Heart right ventricle (tissue), 16 donors: Measurements from ENCODE around the gene CNNM2. TPM values are rescaled to one million over a fixed set of nuclear protein-coding genes. Genes with fewer than 3 reads are reported as not detected.

ENCODE experiments used
- ATAC-seq, 8 donors: fragments of 200-7000 bp; cut with Tn5 transposase; one replicate each; pipeline ENCODE4 v1.9.1; 2020; ENCODE audit warnings: mild to moderate bottlenecking in 8 of 8, moderate library complexity in 8 of 8, moderate number of reproducible peaks in 1 of 8
- DNase-seq, 2 donors: peaks; one replicate each; pipeline ENCODE4 v3.0.0-alpha.2; 2020
- H3K27ac ChIP-seq, 10 donors: fragments of 200-600 bp; sonication (generic) in 2 of 10; one replicate each; pipeline versions ENCODE4 v1.5.0 to v1.8.0; 2020 to 2022; ENCODE audit warnings: mild to moderate bottlenecking in 3 of 10
- H3K27me3 ChIP-seq, 7 donors: fragments of 200-600 bp; one replicate each; pipeline ENCODE4 v1.8.0; 2021 to 2022; ENCODE audit warnings: mild to moderate bottlenecking in 2 of 7
- H3K36me3 ChIP-seq, 9 donors: fragments of 200-600 bp; sonication (generic) in 1 of 9; one replicate each; pipeline versions ENCODE4 v1.5.0 to v1.8.0; 2020 to 2022; ENCODE audit warnings: mild to moderate bottlenecking in 2 of 9
- H3K4me1 ChIP-seq, 9 donors: fragments of 200-600 bp; sonication (generic) in 1 of 9; one replicate each; pipeline versions ENCODE4 v1.5.0 to v1.8.0; 2020 to 2022; ENCODE audit warnings: mild to moderate bottlenecking in 4 of 9
- H3K4me3 ChIP-seq, 10 donors: fragments of 200-600 bp; sonication (generic) in 2 of 10; one replicate each; pipeline versions ENCODE4 v1.5.0 to v1.8.0; 2020 to 2022; ENCODE audit warnings: mild to moderate bottlenecking in 7 of 10, moderate library complexity in 2 of 10
- H3K9me3 ChIP-seq, 11 donors: fragments of 200-600 bp in 10 of 11; sonication (generic) in 2 of 11; one replicate each; pipeline versions ENCODE4 v1.5.0 to v1.8.0; 2013 to 2022; ENCODE audit warnings: mild to moderate bottlenecking in 2 of 11, control low read depth in 1 of 11, moderate library complexity in 1 of 11
- WGBS, 2 donors: extraction: QIAGEN DNeasy Blood & Tissue Kit; methylation state at CpG; one replicate each; pipeline ENCODE4 v1.1.7; 2013; ENCODE audit warnings: inconsistent platforms in 1 of 2; 5-methylcytosine and 5-hydroxymethylcytosine counted together
- intact Hi-C, 10 donors: fragments of 100-400 bp; cut with DNase I; formaldehyde crosslinking; loops; one replicate each; pipeline versions ENCODE4 v1.11.1 to v1.14.2; 2022
- polyA plus RNA-seq, 2 donors: library from polyadenylated mRNA; stranded (reverse); fragments of 200-250 nt; gene quantifications; one replicate each; pipeline ENCODE4 v1.2.3, GENCODE V29; 2013
- total RNA-seq, 10 donors: library from RNA; stranded (reverse); fragmentation: NEBNext Ultra II Directional in 3 of 10; extraction: Animal tissue kit (Norgen Biotek cat#: 25700) in 3 of 10; gene quantifications; one replicate each; pipeline versions ENCODE4 v1.2.1 to v1.2.4, GENCODE V29; 2021 to 2023
- TF ChIP-seq, protein P1 (sequence below), 9 donors: fragments of 200-600 bp; sonication (generic) in 2 of 9; IDR thresholded peaks; one replicate each; pipeline versions ENCODE4 v1.5.0 to v1.8.0; 2021 to 2022; ENCODE audit warnings: antibody characterized with exemption in 9 of 9, mild to moderate bottlenecking in 5 of 9, moderate library complexity in 1 of 9
- donor health status: Arrhythmogenic right ventricular cardiomyopathy.
- donor health status: ischemic (EF 13 %, LVEDD 7.1; RV severe dilation, severe dysfunction).
- donor health status: healthy with polysubstance abuse.
- donor health status: DM: no; HTN: yes; CAD: no.
- donor health status: DM: no; HTN: no; CAD: no.
- donor health status: ischemic (EF 25% LVEDD 6.9; RV normal size, moderate dysfunction).
- donor health status: ischemic (EF 25% LVEDD 5.7; RV mildly dilated, moderate dysfunction).
- donor health status: healthy.
- donor health status: DM: yes; HTN: yes; CAD: no.
- donor health status: Ischemic cardiomyopathy.
- donor health status: ischemic (EF 35%, LVEDD 5.7; RV mildly dilated, moderate dysfunction).
- donor health status: nonischemic (EF 11% LVEDD 7.7; RV severe dilation, severe dysfunction).
- donor health status: DM: yes; HTN: yes; CAD: no.
- donor health status: PGD.
- donor health status: ischemic (EF 29% LVEDD 5.4; RV normal size, mild dysfunction).
- donor health status: nonischemic (EF 23%, LVEDD 6.1; RV moderate dilation, normal function).

Gene CNNM2
- total and polyA plus RNA-seq, 12 donors, result 1.3 to 5.3 (median 3.9) TPM

DNA sequence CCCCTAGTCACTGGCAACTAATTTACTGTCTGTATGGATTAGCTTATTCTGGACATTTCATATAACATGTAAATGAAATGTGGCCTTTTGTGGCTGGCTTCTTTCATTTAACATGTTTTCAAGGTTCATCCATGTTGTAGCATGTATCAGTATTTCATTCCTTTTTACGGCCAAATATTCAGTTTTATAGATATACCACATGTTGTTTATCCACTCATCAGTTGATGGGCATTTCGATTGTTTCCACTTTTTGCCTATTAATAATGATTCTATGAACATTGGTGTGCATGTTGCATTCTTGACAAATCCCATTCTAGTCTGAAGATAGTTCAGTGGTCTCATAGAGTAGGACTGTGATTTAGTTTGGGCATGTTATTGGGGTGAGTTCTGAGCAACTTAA is 12.6 kb downstream of the CNNM2 start:
- intact Hi-C loops, result no loop called here
- Histone ChIP-seq H3K36me3 (peaks cover 0 to 12% (median 0%) of the 10 kb centered on the region in 9 donors), H3K4me3 (no peak overlapping the region), H3K9me3 (peaks cover 0 to 11% (median 0%) of the 10 kb centered on the region in 11 donors), H3K4me1 (no peaks in the 10 kb centered on the region), H3K27ac (no peak overlapping the region), H3K27me3 (no peaks in the 10 kb centered on the region)
- WGBS, 2 donors, result 88 to 89% methylated on average over 2 of the region's 2 CpGs
- TF ChIP-seq, protein P1, sequence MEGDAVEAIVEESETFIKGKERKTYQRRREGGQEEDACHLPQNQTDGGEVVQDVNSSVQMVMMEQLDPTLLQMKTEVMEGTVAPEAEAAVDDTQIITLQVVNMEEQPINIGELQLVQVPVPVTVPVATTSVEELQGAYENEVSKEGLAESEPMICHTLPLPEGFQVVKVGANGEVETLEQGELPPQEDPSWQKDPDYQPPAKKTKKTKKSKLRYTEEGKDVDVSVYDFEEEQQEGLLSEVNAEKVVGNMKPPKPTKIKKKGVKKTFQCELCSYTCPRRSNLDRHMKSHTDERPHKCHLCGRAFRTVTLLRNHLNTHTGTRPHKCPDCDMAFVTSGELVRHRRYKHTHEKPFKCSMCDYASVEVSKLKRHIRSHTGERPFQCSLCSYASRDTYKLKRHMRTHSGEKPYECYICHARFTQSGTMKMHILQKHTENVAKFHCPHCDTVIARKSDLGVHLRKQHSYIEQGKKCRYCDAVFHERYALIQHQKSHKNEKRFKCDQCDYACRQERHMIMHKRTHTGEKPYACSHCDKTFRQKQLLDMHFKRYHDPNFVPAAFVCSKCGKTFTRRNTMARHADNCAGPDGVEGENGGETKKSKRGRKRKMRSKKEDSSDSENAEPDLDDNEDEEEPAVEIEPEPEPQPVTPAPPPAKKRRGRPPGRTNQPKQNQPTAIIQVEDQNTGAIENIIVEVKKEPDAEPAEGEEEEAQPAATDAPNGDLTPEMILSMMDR (IDR thresholded peaks at IDR 0.05), result no peak
- ATAC-seq, result no peak
- DNase-seq, result no peak

- Histone ChIP-seq H3K27ac (no peak overlapping the region), H3K4me1 (no peaks in the 10 kb centered on the region), H3K27me3 (no peaks in the 10 kb centered on the region), H3K9me3 (peaks cover 0 to 11% (median 0%) of the 10 kb centered on the region in 11 donors), H3K36me3 (peaks cover 0 to 12% (median 0%) of the 10 kb centered on the region in 9 donors), H3K4me3 (no peak overlapping the region)
- DNase-seq (no peak), ATAC-seq (no peak)
- 87% methylated on average over 5 of the region's 5 CpGs for WGBS, 2 donors
- TF ChIP-seq, protein P1 (IDR thresholded peaks at IDR 0.05), result no peak
- intact Hi-C loops, result no loop called here
Measured at GRCh38 chr10:102931643-102932042, 13.5 kb downstream of the CNNM2 start.

DNA sequence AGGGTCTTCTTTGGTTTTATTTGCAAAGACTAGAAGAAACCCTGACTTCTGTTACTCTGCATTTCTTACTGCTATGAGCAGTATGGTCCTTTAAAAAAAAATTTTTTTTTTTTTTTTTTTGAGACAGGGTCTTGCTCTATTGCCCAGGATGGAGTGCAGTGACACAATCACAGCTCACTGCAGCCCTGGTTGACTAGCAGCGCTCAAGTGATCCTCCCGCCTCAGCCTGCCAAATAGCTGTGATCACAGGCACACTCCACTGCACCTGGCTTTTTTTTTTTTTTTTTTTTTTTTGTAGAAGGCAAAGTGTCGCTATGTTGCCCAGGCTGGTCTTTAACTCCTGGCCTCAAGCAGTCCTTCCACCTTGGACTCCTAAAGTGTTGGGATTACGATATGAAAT is 17.4 kb downstream of the CNNM2 start:
- intact Hi-C loops, result no loop called here
- WGBS, 2 donors, result 92 to 97% methylated on average over 4 of the region's 4 CpGs

DNA sequence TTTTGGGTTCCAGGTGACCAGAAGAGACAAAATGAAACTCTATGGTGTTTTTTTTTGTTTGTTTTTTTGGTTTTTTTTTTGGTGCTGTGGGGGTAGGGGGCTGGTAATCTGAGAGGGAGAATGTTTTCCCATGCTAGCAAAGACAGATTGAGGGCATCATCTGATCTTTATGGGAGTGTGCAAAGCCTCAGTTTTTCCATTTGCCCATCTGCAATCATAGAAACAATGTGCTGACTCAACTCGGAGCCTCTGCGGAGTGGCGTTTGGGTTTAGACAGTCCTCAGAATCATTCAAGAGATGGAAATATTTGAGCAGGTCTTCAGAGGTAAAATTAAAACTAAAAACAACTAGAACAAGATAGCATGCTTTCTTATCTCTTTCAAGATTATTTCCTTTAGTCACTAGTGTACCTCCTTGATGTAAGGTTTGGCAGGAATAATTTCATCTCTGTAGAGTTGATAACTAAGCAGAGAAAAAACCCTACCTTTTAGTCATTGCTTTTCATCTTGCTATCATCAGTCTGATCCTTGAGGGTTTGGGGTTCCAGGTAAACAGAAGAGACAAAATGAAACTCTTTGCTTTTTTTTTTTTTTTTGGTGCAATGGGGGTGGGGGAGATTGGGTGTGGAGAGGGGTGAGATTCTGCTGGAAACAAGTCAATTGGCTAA is 18.0 kb downstream of the CNNM2 start:
- no peaks in the 10 kb centered on the region for H3K4me1 ChIP-seq
- no peak for DNase-seq
- no peak overlapping the region for H3K4me3 ChIP-seq
- 80 to 86% methylated on average over 3 of the region's 3 CpGs for WGBS, 2 donors
- H3K9me3 ChIP-seq, result peaks cover 0 to 11% (median 0%) of the 10 kb centered on the region in 11 donors
- TF ChIP-seq, protein P1 (IDR thresholded peaks at IDR 0.05), result no peak
- ATAC-seq, result no peak
- peaks cover 0 to 10% (median 0%) of the 10 kb centered on the region in 9 donors for H3K36me3 ChIP-seq
- no peak overlapping the region for H3K27ac ChIP-seq
- H3K27me3 ChIP-seq, result no peaks in the 10 kb centered on the region
- intact Hi-C loops, result no loop called here

More for the DNA sequence above, 17.4 kb downstream of the CNNM2 start:
- H3K9me3 ChIP-seq, result peaks cover 0 to 11% (median 0%) of the 10 kb centered on the region in 11 donors
- peaks cover 0 to 10% (median 0%) of the 10 kb centered on the region in 9 donors for H3K36me3 ChIP-seq
- H3K27ac ChIP-seq, result no peak overlapping the region
- TF ChIP-seq, protein P1 (IDR thresholded peaks at IDR 0.05), result no peak
- ATAC-seq (no peak), DNase-seq (no peak)
- H3K4me1 ChIP-seq, result no peaks in the 10 kb centered on the region
- H3K4me3 ChIP-seq, result no peak overlapping the region
- no peaks in the 10 kb centered on the region for H3K27me3 ChIP-seq
